ENCODE results near the gene PRR33.

PRR33 gene

DNA sequence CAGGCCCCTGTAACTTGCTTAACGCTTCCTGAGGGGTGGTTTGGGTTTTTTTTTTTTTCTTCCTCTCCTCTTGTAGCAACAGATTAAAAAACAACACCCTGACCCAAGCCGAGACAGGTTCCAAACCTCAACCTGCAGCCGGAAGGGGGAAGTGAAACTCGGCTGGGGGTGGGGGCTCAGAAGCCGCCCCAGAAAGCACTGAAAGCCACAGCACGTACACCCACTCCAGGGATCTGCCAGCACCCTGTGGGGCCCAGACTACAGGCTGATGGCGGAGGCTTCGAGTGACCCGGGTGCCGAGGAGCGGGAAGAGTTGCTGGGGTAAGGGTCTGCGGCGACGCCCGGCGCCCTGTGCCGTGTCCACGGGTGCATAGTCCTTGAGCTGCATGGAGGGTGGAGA lies 38.8 kb downstream of the PRR33 start, which contains the start of gene LSP1:
Gene LSP1, plus strand, starts transcription at position 208 of the 400 bp plus-strand sequence. Its CDS starts 61 bp downstream, at position 269.
- H3K27ac ChIP-seq = no peak within 1 kb of the TSS
- TF ChIP-seq, protein P1, sequence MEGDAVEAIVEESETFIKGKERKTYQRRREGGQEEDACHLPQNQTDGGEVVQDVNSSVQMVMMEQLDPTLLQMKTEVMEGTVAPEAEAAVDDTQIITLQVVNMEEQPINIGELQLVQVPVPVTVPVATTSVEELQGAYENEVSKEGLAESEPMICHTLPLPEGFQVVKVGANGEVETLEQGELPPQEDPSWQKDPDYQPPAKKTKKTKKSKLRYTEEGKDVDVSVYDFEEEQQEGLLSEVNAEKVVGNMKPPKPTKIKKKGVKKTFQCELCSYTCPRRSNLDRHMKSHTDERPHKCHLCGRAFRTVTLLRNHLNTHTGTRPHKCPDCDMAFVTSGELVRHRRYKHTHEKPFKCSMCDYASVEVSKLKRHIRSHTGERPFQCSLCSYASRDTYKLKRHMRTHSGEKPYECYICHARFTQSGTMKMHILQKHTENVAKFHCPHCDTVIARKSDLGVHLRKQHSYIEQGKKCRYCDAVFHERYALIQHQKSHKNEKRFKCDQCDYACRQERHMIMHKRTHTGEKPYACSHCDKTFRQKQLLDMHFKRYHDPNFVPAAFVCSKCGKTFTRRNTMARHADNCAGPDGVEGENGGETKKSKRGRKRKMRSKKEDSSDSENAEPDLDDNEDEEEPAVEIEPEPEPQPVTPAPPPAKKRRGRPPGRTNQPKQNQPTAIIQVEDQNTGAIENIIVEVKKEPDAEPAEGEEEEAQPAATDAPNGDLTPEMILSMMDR (conservative IDR thresholded peaks at IDR 0.05) = no peak
- TF ChIP-seq ZFX (IDR thresholded peaks at IDR 0.05) = no peak

DNA sequence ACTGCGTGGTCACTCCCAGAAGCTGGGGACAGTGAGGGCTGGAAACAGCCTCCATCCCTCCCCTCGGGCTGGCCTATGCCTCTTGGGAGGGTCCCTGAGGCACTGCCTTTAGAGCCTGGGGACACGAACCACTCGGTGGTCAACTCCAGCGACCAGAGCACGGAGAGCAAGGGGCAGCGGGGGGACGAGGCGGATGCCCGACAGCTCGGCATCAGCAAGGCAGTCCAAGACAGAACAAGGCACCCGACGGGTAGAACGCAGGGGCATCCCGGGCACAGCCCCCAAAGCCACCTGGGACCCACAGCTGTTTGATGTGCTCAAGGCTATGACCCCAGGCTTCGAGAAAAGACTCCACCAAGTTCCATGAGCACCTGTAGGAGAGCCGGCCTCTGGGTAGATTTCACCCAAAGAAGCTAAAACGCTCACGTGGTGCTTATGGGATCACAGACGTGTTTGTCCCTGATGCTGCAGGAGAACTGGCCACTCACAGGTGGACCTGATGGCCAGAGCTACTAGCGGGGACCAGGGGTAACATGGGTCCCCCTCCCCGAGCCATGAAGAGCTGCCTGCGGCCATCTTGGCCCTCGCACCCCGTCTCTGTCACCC lies 39.3 kb downstream of the PRR33 start:
- H3K27ac ChIP-seq = no peak overlapping the region
- no peak for TF ChIP-seq ZFX (IDR thresholded peaks at IDR 0.05)
- TF ChIP-seq, protein P1 (conservative IDR thresholded peaks at IDR 0.05) = no peak

GRCh38 chr11:1851468-1852180 lies 40.1 kb downstream of the PRR33 start:
- H3K27ac ChIP-seq = no peak overlapping the region
- TF ChIP-seq ZFX (IDR thresholded peaks at IDR 0.05) = no peak
- TF ChIP-seq, protein P1 (conservative IDR thresholded peaks at IDR 0.05) = no peak

DNA sequence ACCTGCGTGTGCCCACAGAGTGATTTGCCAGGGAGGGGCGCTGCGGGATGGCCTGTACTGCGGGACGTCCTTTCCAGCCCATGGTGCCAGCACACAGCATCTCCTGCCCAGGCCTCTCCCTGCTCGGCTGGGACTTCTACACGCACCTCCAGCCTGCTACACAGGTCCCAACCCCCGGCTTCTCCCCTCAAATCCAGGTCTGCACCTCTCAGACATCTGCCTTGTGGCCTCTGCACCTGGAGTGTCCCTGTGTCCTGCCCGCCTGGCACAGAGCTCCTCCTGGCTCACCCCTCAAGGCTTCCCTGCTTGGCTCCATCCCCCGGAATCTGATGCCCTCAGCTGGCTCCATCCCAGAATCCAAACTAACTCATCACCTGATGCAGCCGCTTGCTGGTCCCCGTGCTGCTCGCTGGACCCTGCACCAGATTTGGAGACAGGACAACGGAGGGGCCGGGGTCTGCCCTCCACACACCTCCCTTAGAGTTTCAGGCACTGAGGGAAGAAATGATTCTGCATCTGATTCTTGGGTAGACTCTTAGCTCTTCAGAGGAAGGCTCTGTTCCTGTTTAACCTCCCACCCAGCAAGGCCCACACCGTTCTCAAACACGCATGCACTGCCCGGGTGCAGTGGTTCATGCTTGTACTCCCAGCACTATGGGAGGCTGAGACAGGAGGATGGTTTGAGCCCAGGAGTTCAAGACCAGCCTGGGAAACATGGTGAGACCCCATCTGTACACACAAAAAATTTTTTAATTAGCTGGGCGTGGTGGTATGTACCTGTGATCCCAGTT lies 42.9 kb downstream of the PRR33 start:
- TF ChIP-seq ZFX (IDR thresholded peaks at IDR 0.05) = no peak
- TF ChIP-seq, protein P1 (conservative IDR thresholded peaks at IDR 0.05) = no peak
- H3K27ac ChIP-seq = no peak overlapping the region

DNA sequence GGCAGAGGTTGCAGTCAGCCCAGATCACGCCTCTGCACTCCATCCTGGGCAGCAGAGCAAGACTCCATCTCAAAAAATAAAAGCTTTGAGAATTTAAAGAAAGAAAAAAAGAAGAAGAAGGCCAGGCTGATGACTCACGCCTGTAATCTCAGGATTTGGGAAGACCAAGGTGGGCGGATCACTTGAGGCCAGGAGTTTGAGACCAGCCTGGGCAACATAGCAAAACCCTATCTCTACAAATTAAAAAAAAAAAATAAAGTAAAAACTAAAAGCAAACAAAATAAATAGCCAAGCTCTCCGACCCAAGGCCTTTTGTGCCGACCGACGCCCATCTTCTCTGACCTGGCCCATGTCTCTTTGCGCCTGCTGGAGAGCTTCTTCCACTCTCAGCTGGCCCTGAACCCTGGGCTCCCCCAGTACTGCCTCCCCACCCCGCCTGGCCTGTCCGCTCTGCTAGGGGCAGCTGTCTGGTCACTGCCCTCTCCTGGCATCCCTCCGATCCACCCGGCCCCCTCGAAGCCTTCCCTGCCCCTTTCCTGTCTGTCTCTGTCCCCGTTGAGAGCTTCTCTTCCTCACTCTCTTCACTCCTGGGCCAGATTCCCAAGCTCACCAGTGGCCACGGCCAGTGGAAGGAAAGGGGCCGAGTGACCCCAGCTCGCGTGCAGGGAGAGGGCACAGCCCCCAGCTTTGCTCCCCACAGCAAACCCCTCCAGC lies 43.6 kb downstream of the PRR33 start:
- H3K27ac ChIP-seq = no peak overlapping the region
- TF ChIP-seq ZFX (IDR thresholded peaks at IDR 0.05) = no peak
- TF ChIP-seq, protein P1 (conservative IDR thresholded peaks at IDR 0.05) = no peak

GRCh38 chr11:1847006-1847735 lies 44.5 kb downstream of the PRR33 start:
- no peak overlapping the region for H3K27ac ChIP-seq
- no peak for TF ChIP-seq ZFX (IDR thresholded peaks at IDR 0.05)
- TF ChIP-seq, protein P1 (conservative IDR thresholded peaks at IDR 0.05) = no peak
